Cortex of kidney (tissue), 1 donor: ENCODE results near the gene FYTTD1.

Experiments
- DNase-seq: peaks from one replicate; lab custom pipeline; 2025; lab: John Stamatoyannopoulos, UW

FYTTD1 gene

GRCh38 chr3:197737749-197738462 is 11.8 kb upstream of the FYTTD1 start:
- DNase-seq: no peak

- DNase-seq: no peak
Measured at GRCh38 chr3:197742787-197743186, 6.9 kb upstream of the FYTTD1 start.

GRCh38 chr3:197746209-197746608 is 3.5 kb upstream of the FYTTD1 start:
- DNase-seq: no peak

GRCh38 chr3:197746801-197747237 is 2.9 kb upstream of the FYTTD1 start:
- DNase-seq: no peak

GRCh38 chr3:197748597-197749314 is 927 bp upstream of the FYTTD1 start:
- DNase-seq: no peak

GRCh38 chr3:197749315-197749600 is 425 bp upstream of the FYTTD1 start:
- DNase-seq: no peak

- DNase-seq: no peak
Measured at GRCh38 chr3:197750396-197750831, 731 bp downstream of the FYTTD1 start.

GRCh38 chr3:197750858-197751737 is 1.4 kb downstream of the FYTTD1 start:
- DNase-seq: no peak

- no peak for DNase-seq
Measured at GRCh38 chr3:197752107-197752506, 2.4 kb downstream of the FYTTD1 start.

GRCh38 chr3:197753263-197753662 is 3.6 kb downstream of the FYTTD1 start:
- DNase-seq: no peak

- no peak for DNase-seq
Measured at GRCh38 chr3:197756704-197757103, 7.0 kb downstream of the FYTTD1 start.

- DNase-seq: no peak
Measured at GRCh38 chr3:197758512-197758911, 8.8 kb downstream of the FYTTD1 start.

GRCh38 chr3:197761784-197762183 is 12.1 kb downstream of the FYTTD1 start:
- no peak for DNase-seq

- DNase-seq: no peak
Measured at GRCh38 chr3:197775317-197775716, 25.6 kb downstream of the FYTTD1 start.

- no peak for DNase-seq
Measured at GRCh38 chr3:197782230-197782629, 32.5 kb downstream of the FYTTD1 start.

GRCh38 chr3:197784019-197784585 is 34.4 kb downstream of the FYTTD1 start:
- DNase-seq: no peak

- no peak for DNase-seq
Measured at GRCh38 chr3:197787412-197787811, 37.7 kb downstream of the FYTTD1 start.

- no peak for DNase-seq
Measured at GRCh38 chr3:197789309-197789708, 39.6 kb downstream of the FYTTD1 start.

- DNase-seq: no peak
Measured at GRCh38 chr3:197790033-197790432, 40.4 kb downstream of the FYTTD1 start.

- DNase-seq: no peak
Measured at GRCh38 chr3:197791113-197791891, 41.6 kb downstream of the FYTTD1 start, which contains the start of gene LRCH3. Gene LRCH3 (plus strand): TSS chr3:197791254. CDS start chr3:197791279, 25 bp downstream.

GRCh38 chr3:197791892-197792647 is 42.4 kb downstream of the FYTTD1 start:
- no peak for DNase-seq
